Measurements from ENCODE around the gene GLI2. TPM values are rescaled to one million over a fixed set of nuclear protein-coding genes. Genes with fewer than 3 reads are reported as not detected.

Gene GLI2
- total and polyA plus RNA-seq, 2 of the 4 experiments (the other 2 are of a cell fraction), result 3.8 to 26.0 TPM

DNA sequence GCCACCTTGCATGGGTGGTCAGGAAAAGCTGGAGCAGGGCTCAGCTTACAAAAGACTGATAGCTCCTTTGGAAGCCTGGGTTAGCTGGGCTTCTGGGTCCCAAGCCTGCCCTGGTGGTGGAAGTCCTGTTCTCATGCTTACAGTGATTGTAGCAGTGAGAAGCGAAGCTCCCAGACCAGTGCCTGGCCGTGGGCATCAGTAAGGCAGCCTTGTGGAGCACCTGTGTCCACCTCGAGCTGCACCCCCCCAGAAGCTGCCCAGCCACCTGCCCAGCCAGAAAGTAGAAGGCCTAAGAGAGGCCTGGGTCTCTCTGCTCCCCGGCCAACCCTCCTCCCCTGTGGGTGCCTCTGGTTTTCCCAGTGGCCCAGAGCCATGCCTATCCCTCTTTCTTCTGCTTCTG, 10.5 kb downstream of the GLI2 start:
- no peak overlapping the region for H3K4ac ChIP-seq (ENCODE audit: low read depth, low read length)
- DNase-seq (no peak), ATAC-seq (ENCODE audit: low read depth) (no peak)
- no peak overlapping the region for H4K8ac ChIP-seq (ENCODE audit: low read depth in 2 of 2, low read length in 2 of 2)
- TF ChIP-seq CTCF (conservative IDR thresholded peaks at IDR 0.05; ENCODE audit: low read depth, low read length) (no peak), BHLHE40 (IDR thresholded peaks at IDR 0.05; ENCODE audit: low read depth, low read length) (no peak), MAZ (IDR thresholded peaks at IDR 0.05; ENCODE audit: borderline replicate concordance, low read depth, low read length) (no peak), NFE2L2 (IDR thresholded peaks at IDR 0.05; ENCODE audit: low read depth, low read length) (no peak)
- H3K23ac ChIP-seq (ENCODE audit: low read depth, low read length), result no peak overlapping the region
- no peak overlapping the region for H2AFZ ChIP-seq (replicated peaks; ENCODE audit: low read length, poor library complexity)
- H3K9me3 ChIP-seq (ENCODE audit: control insufficient read depth, insufficient read depth, low read length), result no peaks in the 10 kb centered on the region
- H2AK9ac ChIP-seq (replicated peaks; ENCODE audit: low read depth, low read length, poor library complexity), result no peak overlapping the region
- no peak overlapping the region for H2BK5ac ChIP-seq (ENCODE audit: low read depth, low read length, poor library complexity, severe bottlenecking)
- no peak overlapping the region for H4K91ac ChIP-seq (ENCODE audit: insufficient read depth, low read depth, low read length)
- H3K9ac ChIP-seq (ENCODE audit: low read depth, low read length), result no peak overlapping the region
- H3K27me3 ChIP-seq (ENCODE audit: control insufficient read depth, insufficient read depth, low read length), result no peaks in the 10 kb centered on the region
- H3K9me1 ChIP-seq (ENCODE audit: insufficient read depth, low read length), result peaks cover 54% of the 10 kb centered on the region
- H3K79me1 ChIP-seq (ENCODE audit: low read depth in 1 of 2, low read length in 2 of 2), result peaks cover 3 to 84% of the 10 kb centered on the region in 2 experiments; a peak in 3 of 4 replicates
- no peak overlapping the region for H2BK20ac ChIP-seq (ENCODE audit: low read depth, low read length)
- BruUV-seq (replicated peaks), result no TSS peak
- peaks cover 88% of the 10 kb centered on the region for H4K20me1 ChIP-seq (ENCODE audit: insufficient read depth, low read length)
- H3K4me2 ChIP-seq (ENCODE audit: low read depth, low read length), result no peak overlapping the region
- in situ Hi-C loops (cut with MboI; ENCODE audit: low sequenced_read_pairs) (no loop called here), intact Hi-C loops (cut with micrococcal nuclease) (no loop called here), dilution Hi-C loops (cut with HindIII; ENCODE audit: low sequenced_read_pairs, unreplicated experiment) (no loop called here)
- H3K36me3 ChIP-seq (ENCODE audit: control insufficient read depth, insufficient read depth, low read length), result no peaks in the 10 kb centered on the region
- H2BK120ac ChIP-seq (ENCODE audit: low read depth, low read length), result no peak overlapping the region
- H3K4me3 ChIP-seq (ENCODE audit: insufficient read depth, low read depth, low read length), result no peak overlapping the region
- no peak overlapping the region for H3K27ac ChIP-seq (ENCODE audit: insufficient read depth, low read length)
- CTCF ChIA-PET, result interaction anchor here (0.9 kb wide), 1 partner anchor 324 kb away, joined by 3 read pairs; no protein-coding TSS in a partner anchor
- no peak overlapping the region for H2BK15ac ChIP-seq (ENCODE audit: low read depth, low read length)
- H3K4me1 ChIP-seq (ENCODE audit: control insufficient read depth, insufficient read depth, low read length), result peaks cover 38% of the 10 kb centered on the region
- POLR2A ChIA-PET (ENCODE audit: unreplicated experiment), result no interaction called here
- no CpG with 5 or more reads among the region's 4 CpGs for WGBS, 2 experiments (ENCODE audit: extremely low coverage in 2 of 2, insufficient read length in 1 of 2)
- H3K56ac ChIP-seq (ENCODE audit: extremely low read depth, insufficient read depth, low read length), result no peak overlapping the region
- no peak overlapping the region for H3K14ac ChIP-seq (replicated peaks; ENCODE audit: low read depth, low read length)
- H2AK5ac ChIP-seq (ENCODE audit: low read depth, low read length), result no peak overlapping the region
- H4K5ac ChIP-seq (ENCODE audit: low read depth, low read length), result no peak overlapping the region
- no peak overlapping the region for H3K18ac ChIP-seq (ENCODE audit: low read depth, low read length)

Measured in IMR-90 (cell line).